OCI-LY1 (cell line): ENCODE data around the gene ITK.

ENCODE experiments used
- CTCF ChIP-seq: fragments of 200-600 bp; sonication (generic), shearing (Covaris generic); IDR thresholded peaks from 2 replicates; pipeline ENCODE4 v1.5.1; 2017; ENCODE audit warnings: mild to moderate bottlenecking, antibody characterized with exemption, low read length, moderate library complexity, mixed read lengths
- EZH2 ChIP-seq: fragments of 200-600 bp; sonication (generic), shearing (Covaris generic); IDR thresholded peaks from 2 replicates; pipeline ENCODE4 v1.8.0; 2017; ENCODE audit warnings: borderline replicate concordance, mixed run types, mild to moderate bottlenecking, antibody characterized with exemption, low read length, moderate library complexity, mixed read lengths

GRCh38 chr5:157157293-157157891 lies 23.2 kb upstream of the ITK start:
- TF ChIP-seq CTCF (no peak), EZH2 (no peak)
